Measurements from ENCODE around the gene TBC1D14. TPM values are rescaled to one million over a fixed set of nuclear protein-coding genes. Genes with fewer than 3 reads are reported as not detected.

The TBC1D14 gene
- total RNA-seq, 6 experiments from 2014 or later: 14.1 to 34.8 (median 30.6) TPM

GRCh38 chr4:6929812-6930464, 20.3 kb downstream of the TBC1D14 start:
- intact Hi-C loops (cut with DNase I): loop anchor here in 1 of 2 donors (10.0 kb wide), 1 partner anchor 55 kb away; no protein-coding TSS in a partner anchor
- peak; percentile 32 for TF ChIP-seq POLR2A (IDR thresholded peaks at IDR 0.05)
- TF ChIP-seq CTCF (IDR thresholded peaks at IDR 0.05): no peak
- Histone ChIP-seq H3K4me3 (peak overlapping the region in 2 of 3 donors; percentile 0 to 1), H3K36me3 (peaks cover 0 to 3% (median 0%) of the 10 kb centered on the region in 4 donors), H3K9me3 (no peaks in the 10 kb centered on the region), H3K27ac (peak overlapping the region in 2 of 3 donors; percentile 44 to 74), H3K27me3 (no peaks in the 10 kb centered on the region), H3K4me1 (peaks cover 0 to 79% (median 39%) of the 10 kb centered on the region in 4 donors)
- 15% methylated on average over 13 of the region's 15 CpGs for WGBS (ENCODE audit: insufficient coverage, low coverage, low lambda C conversion rate, missing lambda C conversion rate)
- ATAC-seq (peak; percentile 47 to 68 (median 58)), DNase-seq (no peak)

- Histone ChIP-seq H3K36me3 (no peaks in the 10 kb centered on the region), H3K27ac (no peak overlapping the region), H3K4me1 (peaks cover 0 to 73% (median 36%) of the 10 kb centered on the region in 4 donors), H3K4me3 (no peak overlapping the region), H3K27me3 (no peaks in the 10 kb centered on the region), H3K9me3 (no peaks in the 10 kb centered on the region)
- ATAC-seq (no peak), DNase-seq (no peak)
- no peak for TF ChIP-seq POLR2A (IDR thresholded peaks at IDR 0.05)
- TF ChIP-seq CTCF (IDR thresholded peaks at IDR 0.05): no peak
- 100% methylated on average over 1 of the region's 3 CpGs for WGBS (ENCODE audit: insufficient coverage, low coverage, low lambda C conversion rate, missing lambda C conversion rate)
- intact Hi-C loops (cut with DNase I): no loop called here
Measured at GRCh38 chr4:6932475-6932874, 22.8 kb downstream of the TBC1D14 start.

GRCh38 chr4:6932918-6933317, 23.3 kb downstream of the TBC1D14 start:
- peaks cover 0 to 69% (median 34%) of the 10 kb centered on the region in 4 donors for H3K4me1 ChIP-seq
- ATAC-seq: no peak
- intact Hi-C loops (cut with DNase I): no loop called here
- no peak for TF ChIP-seq POLR2A (IDR thresholded peaks at IDR 0.05)
- no peak for TF ChIP-seq CTCF (IDR thresholded peaks at IDR 0.05)
- whole genome bisulfite sequencing (ENCODE audit: insufficient coverage, low coverage, low lambda C conversion rate, missing lambda C conversion rate): no CpG with 5 or more reads among the region's 3 CpGs
- no peaks in the 10 kb centered on the region for H3K9me3 ChIP-seq
- H3K36me3 ChIP-seq: no peaks in the 10 kb centered on the region
- no peak overlapping the region for H3K4me3 ChIP-seq
- H3K27me3 ChIP-seq: no peaks in the 10 kb centered on the region
- H3K27ac ChIP-seq: no peak overlapping the region
- DNase-seq: no peak

- intact Hi-C loops (cut with DNase I): no loop called here
- H3K27ac ChIP-seq: peak overlapping the region in 2 of 3 donors; percentile 45 to 74
Measured at GRCh38 chr4:6933691-6934430, 24.2 kb downstream of the TBC1D14 start.

More at GRCh38 chr4:6933691-6934430, 24.2 kb downstream of the TBC1D14 start:
- H3K9me3 ChIP-seq: no peaks in the 10 kb centered on the region
- no peak for ATAC-seq
- no peak for DNase-seq
- peaks cover 0 to 59% (median 29%) of the 10 kb centered on the region in 4 donors for H3K4me1 ChIP-seq
- TF ChIP-seq POLR2A (IDR thresholded peaks at IDR 0.05) (no peak), CTCF (IDR thresholded peaks at IDR 0.05) (no peak)
- WGBS (ENCODE audit: insufficient coverage, low coverage, low lambda C conversion rate, missing lambda C conversion rate): 75% methylated on average over 8 of the region's 9 CpGs
- no peaks in the 10 kb centered on the region for H3K27me3 ChIP-seq
- H3K4me3 ChIP-seq: no peak overlapping the region
- no peaks in the 10 kb centered on the region for H3K36me3 ChIP-seq

All from right lobe of liver (tissue), 6 donors.